ENCODE measurements around the gene HDGF.

Gene HDGF

GRCh38 chr1:156751451-156751756 lies at the start of gene HDGF:
Gene HDGF, minus strand, starts transcription at chr1:156751675. Its CDS starts 246 bp downstream, at chr1:156751429.
- no peak for DNase-seq

GRCh38 chr1:156797212-156797871 lies 45.9 kb upstream of the HDGF start:
- DNase-seq: no peak

GRCh38 chr1:156796340-156797097 lies 45.0 kb upstream of the HDGF start:
- no peak for DNase-seq

GRCh38 chr1:156795787-156796186 lies 44.3 kb upstream of the HDGF start:
- no peak for DNase-seq

GRCh38 chr1:156795374-156795733 lies 43.9 kb upstream of the HDGF start:
- DNase-seq: no peak

GRCh38 chr1:156794506-156795373 lies 43.3 kb upstream of the HDGF start:
- DNase-seq: no peak

GRCh38 chr1:156789621-156790318 lies 38.3 kb upstream of the HDGF start:
- DNase-seq: no peak

- no peak for DNase-seq
These were observed 36.7 kb upstream of the HDGF start for GRCh38 chr1:156788136-156788535.

GRCh38 chr1:156786640-156787039 lies 35.2 kb upstream of the HDGF start:
- no peak for DNase-seq

- DNase-seq: no peak
These were observed 34.0 kb upstream of the HDGF start for GRCh38 chr1:156785458-156785857.

- no peak for DNase-seq
These were observed 30.2 kb upstream of the HDGF start for GRCh38 chr1:156781585-156782186.

GRCh38 chr1:156777573-156777972 lies 26.1 kb upstream of the HDGF start:
- no peak for DNase-seq

GRCh38 chr1:156776942-156777341 lies 25.5 kb upstream of the HDGF start:
- DNase-seq: no peak

GRCh38 chr1:156775799-156776198 lies 24.3 kb upstream of the HDGF start:
- DNase-seq: no peak

GRCh38 chr1:156773607-156774006 lies 22.1 kb upstream of the HDGF start:
- no peak for DNase-seq

GRCh38 chr1:156772728-156773497 lies 21.4 kb upstream of the HDGF start:
- no peak for DNase-seq

- no peak for DNase-seq
These were observed 20.7 kb upstream of the HDGF start for GRCh38 chr1:156772222-156772621.

- DNase-seq: no peak
These were observed 17.3 kb upstream of the HDGF start for GRCh38 chr1:156768610-156769295.

GRCh38 chr1:156767879-156768604 lies 16.6 kb upstream of the HDGF start:
- peak; percentile 62 for DNase-seq

- DNase-seq: peak; percentile 100
These were observed 15.8 kb upstream of the HDGF start, which contains the start of gene PRCC for GRCh38 chr1:156767101-156767878. Gene PRCC, plus strand, starts transcription at chr1:156767535. Its CDS starts 237 bp downstream, at chr1:156767772.
